ENCODE data around the gene MINDY1. TPM values are rescaled to one million over a fixed set of nuclear protein-coding genes. Genes with fewer than 3 reads are reported as not detected.
A peak's percentile ranks its signal among the peaks of the same experiment; 100 is the strongest.

MINDY1 gene, protein sequence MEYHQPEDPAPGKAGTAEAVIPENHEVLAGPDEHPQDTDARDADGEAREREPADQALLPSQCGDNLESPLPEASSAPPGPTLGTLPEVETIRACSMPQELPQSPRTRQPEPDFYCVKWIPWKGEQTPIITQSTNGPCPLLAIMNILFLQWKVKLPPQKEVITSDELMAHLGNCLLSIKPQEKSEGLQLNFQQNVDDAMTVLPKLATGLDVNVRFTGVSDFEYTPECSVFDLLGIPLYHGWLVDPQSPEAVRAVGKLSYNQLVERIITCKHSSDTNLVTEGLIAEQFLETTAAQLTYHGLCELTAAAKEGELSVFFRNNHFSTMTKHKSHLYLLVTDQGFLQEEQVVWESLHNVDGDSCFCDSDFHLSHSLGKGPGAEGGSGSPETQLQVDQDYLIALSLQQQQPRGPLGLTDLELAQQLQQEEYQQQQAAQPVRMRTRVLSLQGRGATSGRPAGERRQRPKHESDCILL
- 13.6 and 15.4 TPM in 2 replicates for total RNA-seq

DNA sequence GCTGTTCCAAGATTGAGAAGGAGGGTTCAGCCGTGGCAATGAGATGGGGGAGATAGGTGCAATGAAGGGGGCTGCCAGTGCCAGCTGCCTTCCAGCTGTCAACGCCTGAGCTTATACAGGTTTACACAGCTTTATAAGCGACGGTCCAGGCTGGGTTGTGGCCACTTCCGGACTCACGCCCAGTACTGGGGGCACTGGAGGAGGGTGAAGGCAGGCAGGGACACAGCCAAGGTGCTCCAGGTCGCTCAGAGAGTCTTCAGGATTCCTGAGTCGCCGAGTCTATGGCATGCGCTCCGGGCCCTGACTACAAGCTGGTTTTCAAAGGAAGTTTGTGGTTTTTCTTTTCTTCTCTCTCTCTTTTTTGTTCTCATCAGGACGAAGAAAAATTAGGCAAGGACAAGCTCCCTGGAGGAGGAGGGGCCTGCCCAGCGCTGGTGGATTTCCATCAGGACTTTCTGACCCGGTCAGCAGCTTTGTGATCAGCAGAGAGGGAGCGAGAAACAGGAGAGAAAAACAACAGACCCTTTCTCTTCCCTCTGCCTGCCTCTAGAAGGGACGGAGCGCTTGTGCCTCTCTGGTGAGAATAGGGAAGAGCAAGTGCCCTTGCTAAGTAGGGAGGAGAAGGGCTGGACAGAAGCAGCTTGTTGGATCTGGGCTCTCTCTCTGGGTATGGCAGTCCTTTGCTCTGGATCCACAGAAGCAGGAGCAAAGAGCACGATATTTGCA lies at the start of gene MINDY1:
Gene MINDY1, minus strand, starts transcription at position 576 of the 726 bp plus-strand sequence. CDS start 4,285 bp downstream, outside the sequence.

DNA sequence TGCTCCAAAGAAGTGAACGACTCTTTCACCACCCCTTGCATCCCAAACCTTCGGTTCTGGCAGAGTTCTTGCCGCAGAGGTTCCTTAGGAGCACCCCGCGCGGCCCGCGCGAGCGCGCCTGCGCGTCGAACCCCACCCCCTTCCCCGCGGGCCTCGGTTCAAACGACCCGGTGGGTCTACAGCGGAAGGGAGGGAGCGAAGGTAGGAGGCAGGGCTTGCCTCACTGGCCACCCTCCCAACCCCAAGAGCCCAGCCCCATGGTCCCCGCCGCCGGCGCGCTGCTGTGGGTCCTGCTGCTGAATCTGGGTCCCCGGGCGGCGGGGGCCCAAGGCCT lies 40.9 kb upstream of the MINDY1 start, which contains the start of gene C1orf56:
Gene C1orf56, plus strand, starts transcription at position 161 of the 334 bp plus-strand sequence. Its CDS starts 97 bp downstream, at position 258.

GRCh38 chr1:151036356-151036755 lies 29.7 kb upstream of the MINDY1 start, which contains the start of gene BNIPL:
BNIPL (plus strand) TSS chr1:151036586; CDS start chr1:151036726, 140 bp downstream.

GRCh38 chr1:151008244-151009205 lies 1.8 kb upstream of the MINDY1 start, which contains the start of gene PRUNE1:
PRUNE1 (plus strand) TSS chr1:151008449; CDS start chr1:151008633, 184 bp downstream.

DNA sequence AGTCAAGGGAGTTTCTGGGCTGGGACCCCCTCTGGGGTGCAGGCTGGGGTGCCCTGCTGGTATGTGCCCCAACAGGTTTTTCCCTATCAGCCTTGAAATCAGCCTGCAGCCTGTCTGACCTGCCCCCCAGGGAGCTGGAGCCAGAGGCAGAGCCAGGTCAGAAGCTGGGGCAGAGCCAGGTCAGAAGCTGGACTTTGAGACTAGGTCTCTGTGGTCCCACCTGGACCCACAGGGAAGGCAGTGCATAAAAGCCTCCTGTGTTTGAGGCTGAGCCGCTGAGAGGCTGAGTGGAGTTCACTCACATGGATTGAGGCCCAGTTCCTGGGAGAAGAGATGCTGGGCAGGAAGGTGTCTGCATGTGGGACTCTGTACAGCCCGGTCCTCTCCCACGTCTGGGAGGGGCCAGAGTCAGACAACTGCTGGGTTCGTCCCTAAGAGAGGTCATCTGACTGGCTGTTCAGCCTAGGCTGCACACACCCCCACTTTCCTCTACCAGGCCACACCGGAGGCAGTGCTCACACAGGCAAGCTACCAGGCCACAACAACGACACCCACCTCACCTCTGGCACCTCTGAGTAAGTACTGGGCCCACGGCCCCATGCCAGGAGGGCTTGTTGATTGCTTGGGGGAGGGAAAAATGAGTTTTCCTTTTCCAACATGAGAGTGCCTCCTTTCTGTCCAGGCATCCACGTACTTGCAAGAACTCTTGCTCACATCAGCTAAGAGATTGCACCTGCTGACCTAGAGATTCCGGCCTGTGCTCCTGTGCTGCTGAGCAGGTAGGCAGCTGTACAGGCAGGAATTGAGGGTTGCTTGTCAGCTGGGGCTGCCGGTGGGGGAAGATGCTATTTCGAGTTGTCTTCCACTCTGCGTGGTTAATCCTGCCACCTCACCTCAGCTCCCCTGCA lies 24.6 kb downstream of the MINDY1 start, which contains the start of gene ANXA9:
Gene ANXA9, plus strand, starts transcription at position 488 of the 908 bp plus-strand sequence. CDS start 814 bp downstream, outside the sequence.

DNA sequence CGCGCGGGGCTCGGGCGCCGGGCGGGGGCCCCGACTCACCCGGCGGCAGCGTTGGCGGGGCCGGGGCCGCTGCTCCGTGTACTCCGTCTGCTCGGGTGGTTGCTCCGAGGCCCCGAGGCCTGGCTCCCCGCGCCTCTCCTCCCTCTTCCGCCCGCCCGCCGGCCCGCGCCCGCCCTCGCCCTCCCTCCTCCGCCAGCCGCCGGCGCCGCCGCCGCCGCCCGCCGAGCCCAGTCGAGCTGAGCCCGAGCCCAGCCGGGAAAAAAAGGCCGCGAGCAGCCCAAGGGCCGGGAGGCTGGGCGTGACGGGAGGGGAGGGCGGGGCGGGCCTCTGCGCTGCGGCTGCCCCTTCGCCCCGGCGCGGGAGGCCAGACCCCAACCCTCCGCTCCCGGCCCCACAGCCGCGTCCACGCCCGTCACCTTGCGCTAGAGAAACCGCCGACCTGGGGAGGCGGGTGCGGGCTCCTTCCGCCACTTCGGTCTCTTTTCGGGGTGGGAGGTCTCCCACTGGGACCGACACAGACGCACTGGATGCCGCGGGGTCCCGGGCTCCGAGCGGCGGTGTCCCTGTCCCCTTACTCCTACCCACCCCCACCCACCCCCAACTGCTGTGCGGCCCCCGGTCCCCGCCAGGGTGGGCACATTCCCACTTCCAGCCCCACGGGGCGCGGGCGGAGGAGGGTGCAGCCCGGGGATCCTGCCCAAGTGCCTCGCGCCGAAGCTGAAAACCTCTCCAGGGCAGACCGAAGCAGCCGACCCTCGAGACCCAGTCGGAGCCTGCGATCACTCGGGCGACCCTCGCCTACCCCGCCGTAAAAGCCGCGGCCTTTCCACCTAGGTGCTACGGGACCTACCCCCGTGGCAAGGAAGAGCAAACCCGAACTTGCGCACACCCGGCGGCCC lies 31.9 kb downstream of the MINDY1 start, which contains the start of gene CERS2:
Gene CERS2, minus strand, starts transcription at position 256 of the 899 bp plus-strand sequence. CDS start 5,745 bp downstream, outside the sequence.

Small RNAs within 50 kb of the gene (small RNA-seq; reads per million reads assigned to genes)
- gene RNU6-884P, result 0.27 reads per million, percentile 4 among the genes with 10 or more reads in this experiment

Other genes with a start within 250 kb of the MINDY1 start
- gene CTSS, start 241.1 kb downstream of the MINDY1 start, total RNA-seq, result 19.6 and 27.0 TPM in 2 replicates
- gene CTSK, start 198.6 kb downstream of the MINDY1 start, total RNA-seq, result 2.0 and 3.7 TPM in 2 replicates
- 30.1 and 38.2 TPM in 2 replicates for gene ARNT, start 130.3 kb downstream of the MINDY1 start, total RNA-seq
- gene CTXND2, start 119.8 kb downstream of the MINDY1 start, total RNA-seq, result not detected in 2 replicates
- gene SETDB1, start 80.5 kb downstream of the MINDY1 start, total RNA-seq, result 44.4 and 45.6 TPM in 2 replicates
- 129 and 138 TPM in 2 replicates for gene CERS2, start 32.1 kb downstream of the MINDY1 start, total RNA-seq
- not detected in 2 replicates for gene ANXA9, start 24.6 kb downstream of the MINDY1 start, total RNA-seq
- 6.4 and 8.8 TPM in 2 replicates for gene PRUNE1, start 1.5 kb upstream of the MINDY1 start, total RNA-seq
- gene BNIPL, start 29.7 kb upstream of the MINDY1 start, total RNA-seq, result not detected in 2 replicates
- gene C1orf56, start 40.8 kb upstream of the MINDY1 start, total RNA-seq, result 2.5 and 2.6 TPM in 2 replicates
- 73.2 and 88.8 TPM in 2 replicates for gene CDC42SE1, start 52.7 kb upstream of the MINDY1 start, total RNA-seq
- 9.8 and 12.4 TPM in 2 replicates for gene MLLT11, start 53.5 kb upstream of the MINDY1 start, total RNA-seq
- 4.6 and 6.8 TPM in 2 replicates for gene GABPB2, start 63.9 kb upstream of the MINDY1 start, total RNA-seq
- 15.6 and 17.6 TPM in 2 replicates for gene SEMA6C, start 139.7 kb upstream of the MINDY1 start, total RNA-seq
- gene TNFAIP8L2, start 149.7 kb upstream of the MINDY1 start, total RNA-seq, result not detected in 2 replicates
- gene LYSMD1, start 159.0 kb upstream of the MINDY1 start, total RNA-seq, result 5.2 TPM in 2 replicates
- gene SCNM1, start 159.2 kb upstream of the MINDY1 start, total RNA-seq, result 30.4 and 33.4 TPM in 2 replicates
- not detected in 2 replicates for gene TMOD4, start 169.1 kb upstream of the MINDY1 start, total RNA-seq
- 58.5 and 60.7 TPM in 2 replicates for gene VPS72, start 183.3 kb upstream of the MINDY1 start, total RNA-seq
- gene PIP5K1A, start 191.7 kb upstream of the MINDY1 start, total RNA-seq, result 57.8 and 58.0 TPM in 2 replicates
- gene PSMD4, start 247.8 kb upstream of the MINDY1 start, total RNA-seq, result 132 and 160 TPM in 2 replicates